B cell (primary cell): ENCODE measurements around the gene RNF166. TPM values are rescaled to one million over a fixed set of nuclear protein-coding genes. Genes with fewer than 3 reads are reported as not detected.
A peak's percentile ranks its signal among the peaks of the same experiment; 100 is the strongest.

Experiments
- ATAC-seq: fragments of 200-7000 bp; cut with Tn5 transposase; one replicate; pipeline ENCODE4 v1.10.0; 2021; ENCODE audit warnings: low read depth, mild to moderate bottlenecking, moderate number of reproducible peaks, moderate library complexity
- CTCF ChIA-PET: fragments of 350-600 bp; sonication (Branson Sonifier 250); formaldehyde crosslinking; loops from one replicate; lab custom pipeline; 2021; ENCODE audit warnings: antibody characterized with exemption, inconsistent platforms; lab: Charles Lee
- POLR2A ChIA-PET: fragments of 350-600 bp; sonication (Branson Sonifier 250); formaldehyde crosslinking; loops from one replicate; lab custom pipeline; 2021; ENCODE audit warnings: antibody characterized with exemption; lab: Charles Lee
- DNase-seq: peaks from one replicate; pipeline ENCODE4 v3.0.0; 2013
- H2AFZ ChIP-seq: 2 replicates; pipeline ENCODE4 v1.6.1; 2012; ENCODE audit warnings: mild to moderate bottlenecking, low read depth, low read length; ENCODE audit not compliant: insufficient read depth, poor library complexity, severe bottlenecking
- H3K27ac ChIP-seq, 2 donors: 1 replicate in 1 of 2; 2 replicates in 1 of 2; pipeline ENCODE4 v1.5.1; 2012 to 2013; ENCODE audit warnings: low read length in 2 of 2, mild to moderate bottlenecking in 2 of 2, moderate library complexity in 1 of 2
- H3K27me3 ChIP-seq, 4 experiments: fragments of 200-600 bp in 1 of 4; sonication (generic) in 1 of 4; replicated peaks in 1 of 4; 1 replicate in 2 of 4; 2 replicates in 2 of 4; pipeline versions ENCODE4 v1.6.1 to v1.7.0; 2013 to 2016; ENCODE audit warnings: low read length in 3 of 4, mild to moderate bottlenecking in 2 of 4, mixed read lengths in 1 of 4, moderate library complexity in 1 of 4; ENCODE audit not compliant: insufficient read depth in 4 of 4, control insufficient read depth in 3 of 4; ENCODE audit errors: control extremely low read depth in 1 of 4
- H3K36me3 ChIP-seq, 2 experiments: replicated peaks in 1 of 2; 1 replicate in 1 of 2; 2 replicates in 1 of 2; pipeline versions ENCODE4 v1.6.1 to v1.7.1; 2013; ENCODE audit warnings: low read length in 1 of 2; ENCODE audit not compliant: insufficient read depth in 2 of 2, control insufficient read depth in 1 of 2; ENCODE audit errors: control extremely low read depth in 1 of 2, extremely low read depth in 1 of 2
- H3K4me1 ChIP-seq, 2 donors: fragments of 200-600 bp in 1 of 2; sonication (generic) in 1 of 2; 1 replicate in 1 of 2; 2 replicates in 1 of 2; pipeline versions ENCODE4 v1.5.1 to v1.6.1; 2013 to 2017; ENCODE audit warnings: low read length in 2 of 2; ENCODE audit not compliant: control insufficient read depth in 2 of 2, insufficient read depth in 2 of 2
- H3K4me2 ChIP-seq: replicated peaks from 2 replicates; pipeline ENCODE3; 2012; ENCODE audit warnings: mild to moderate bottlenecking, low read depth, low read length; ENCODE audit not compliant: poor library complexity, severe bottlenecking
- H3K4me3 ChIP-seq, 5 experiments: fragments of 200-600 bp in 1 of 5; sonication (generic) in 1 of 5; 1 replicate in 3 of 5; 2 replicates in 2 of 5; pipeline versions ENCODE4 v1.5.1 to v1.7.0; 2011 to 2016; ENCODE audit warnings: low read length in 4 of 5, mild to moderate bottlenecking in 4 of 5, low read depth in 2 of 5, control low read depth in 1 of 5, moderate library complexity in 1 of 5; ENCODE audit not compliant: insufficient read depth in 1 of 5; ENCODE audit errors: control extremely low read depth in 1 of 5, extremely low read depth in 1 of 5
- H3K79me2 ChIP-seq: fragments of 200-600 bp; sonication (generic); one replicate; pipeline ENCODE4 v1.6.0; 2016; ENCODE audit warnings: low read length; ENCODE audit not compliant: control insufficient read depth, insufficient read depth
- H3K9ac ChIP-seq: fragments of 200-600 bp; sonication (generic); 2 replicates; pipeline ENCODE4 v1.6.1; 2017; ENCODE audit warnings: mild to moderate bottlenecking, low read length, moderate library complexity
- H3K9me3 ChIP-seq, 3 donors: one replicate each; pipeline versions ENCODE4 v1.6.1 to v1.7.1; 2013; ENCODE audit warnings: low read length in 2 of 3; ENCODE audit not compliant: control insufficient read depth in 2 of 3, insufficient read depth in 1 of 3; ENCODE audit errors: control extremely low read depth in 1 of 3
- H4K20me1 ChIP-seq: 2 replicates; pipeline ENCODE4 v1.6.0; 2012; ENCODE audit warnings: mild to moderate bottlenecking, low read length; ENCODE audit not compliant: insufficient read depth, control insufficient read depth, poor library complexity, severe bottlenecking
- H3K27ac Mint-ChIP-seq: one replicate; pipeline ENCODE4 v1.8.0; 2021; ENCODE audit warnings: mixed read lengths
- H3K27me3 Mint-ChIP-seq: one replicate; pipeline ENCODE4 v1.8.0; 2021; ENCODE audit warnings: mixed read lengths
- H3K4me1 Mint-ChIP-seq: one replicate; pipeline ENCODE4 v1.8.0; 2021; ENCODE audit warnings: mixed read lengths
- H3K4me3 Mint-ChIP-seq: one replicate; pipeline ENCODE4 v1.8.0; 2021; ENCODE audit warnings: mixed read lengths
- H3K9me3 Mint-ChIP-seq: one replicate; pipeline ENCODE4 v1.8.0; 2022; ENCODE audit warnings: mixed read lengths; ENCODE audit not compliant: insufficient read depth
- EZH2 ChIP-seq: IDR thresholded peaks from 2 replicates; pipeline ENCODE4 v1.6.1; 2012; ENCODE audit warnings: borderline replicate concordance, low read depth, mild to moderate bottlenecking, moderate library complexity, low read length; ENCODE audit not compliant: insufficient read depth, poor library complexity, severe bottlenecking
- WGBS: methylation state at CpG from one replicate; pipeline ENCODE4 v1.1.5; 2013; ENCODE audit warnings: missing lambda C conversion rate; ENCODE audit not compliant: insufficient coverage; 5-methylcytosine and 5-hydroxymethylcytosine counted together
- intact Hi-C: fragments of 100-400 bp; cut with micrococcal nuclease; formaldehyde crosslinking; loops from one replicate; pipeline ENCODE4 v1.10.0; 2022
- polyA plus RNA-seq: library from polyadenylated mRNA; depleted of rRNA; stranded (reverse); fragments of >200 nt; gene quantifications from 2 replicates; pipeline ENCODE4 v1.2.3, GENCODE V29; 2012
- total RNA-seq, 2 donors: library from RNA; stranded (reverse); fragments of 120-200 nt in 1 of 2; gene quantifications; 1 replicate in 1 of 2; 2 replicates in 1 of 2; pipeline versions ENCODE4 v1.2.3 to v1.2.4, GENCODE V29; 2013 to 2022
- TF ChIP-seq, protein P1 (sequence below): fragments of 200-600 bp; IDR thresholded peaks from one replicate; pipeline ENCODE4 v1.8.0; 2022; ENCODE audit warnings: antibody characterized with exemption, mild to moderate bottlenecking

Gene RNF166
- total and polyA plus RNA-seq, 2 donors (not counting 1 experiment from before 2014, with no cell fraction given), result 64.1 to 65.0 TPM

DNA sequence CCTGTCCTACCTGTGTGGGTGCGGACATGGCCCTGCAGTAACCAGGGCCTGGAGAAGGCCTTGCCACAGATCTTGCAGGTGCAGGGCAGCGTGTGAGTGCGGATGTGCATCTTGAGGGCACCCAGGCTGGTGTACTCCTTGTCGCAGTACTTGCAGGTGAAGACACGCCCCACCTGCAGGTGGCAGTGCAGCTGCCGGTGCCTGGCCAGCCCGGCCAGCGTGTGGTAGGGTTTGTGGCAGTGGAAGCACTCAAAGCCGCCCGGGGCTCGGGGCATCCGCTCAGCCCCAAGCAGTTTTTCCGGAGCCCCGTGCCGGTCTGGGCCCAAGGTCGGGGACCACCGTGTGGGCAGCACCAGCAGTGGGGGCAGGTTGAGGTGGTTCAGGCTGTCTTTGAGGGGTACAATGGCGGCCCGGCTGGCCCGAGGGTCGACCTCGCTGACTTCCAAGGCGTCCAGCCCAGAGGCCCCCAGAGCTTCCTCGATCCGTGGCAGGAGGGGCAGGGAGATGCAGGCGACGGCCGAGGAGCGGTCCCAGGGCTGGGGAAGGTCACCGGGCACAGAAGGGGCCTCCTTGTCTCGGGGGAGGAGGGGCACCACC lies 25.0 kb downstream of the RNF166 start:
- TF ChIP-seq, protein P1, sequence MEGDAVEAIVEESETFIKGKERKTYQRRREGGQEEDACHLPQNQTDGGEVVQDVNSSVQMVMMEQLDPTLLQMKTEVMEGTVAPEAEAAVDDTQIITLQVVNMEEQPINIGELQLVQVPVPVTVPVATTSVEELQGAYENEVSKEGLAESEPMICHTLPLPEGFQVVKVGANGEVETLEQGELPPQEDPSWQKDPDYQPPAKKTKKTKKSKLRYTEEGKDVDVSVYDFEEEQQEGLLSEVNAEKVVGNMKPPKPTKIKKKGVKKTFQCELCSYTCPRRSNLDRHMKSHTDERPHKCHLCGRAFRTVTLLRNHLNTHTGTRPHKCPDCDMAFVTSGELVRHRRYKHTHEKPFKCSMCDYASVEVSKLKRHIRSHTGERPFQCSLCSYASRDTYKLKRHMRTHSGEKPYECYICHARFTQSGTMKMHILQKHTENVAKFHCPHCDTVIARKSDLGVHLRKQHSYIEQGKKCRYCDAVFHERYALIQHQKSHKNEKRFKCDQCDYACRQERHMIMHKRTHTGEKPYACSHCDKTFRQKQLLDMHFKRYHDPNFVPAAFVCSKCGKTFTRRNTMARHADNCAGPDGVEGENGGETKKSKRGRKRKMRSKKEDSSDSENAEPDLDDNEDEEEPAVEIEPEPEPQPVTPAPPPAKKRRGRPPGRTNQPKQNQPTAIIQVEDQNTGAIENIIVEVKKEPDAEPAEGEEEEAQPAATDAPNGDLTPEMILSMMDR, result peak; percentile 62
- no peak for TF ChIP-seq EZH2
- Mint-ChIP-seq H3K27ac (peak overlapping the region; percentile 97), H3K27me3 (no peaks in the 10 kb centered on the region), H3K4me1 (peaks cover 43% of the 10 kb centered on the region), H3K9me3 (no peaks in the 10 kb centered on the region), H3K4me3 (peak overlapping the region; percentile 87)
- POLR2A ChIA-PET, result interaction anchor here (0.6 to 2.2 kb wide), 10 partner anchors 11 to 804 kb away, joined by 3 to 14 read pairs (median 4); partner anchors contain the start of genes CYBA and MVD
- peaks cover 0 to 34% of the 10 kb centered on the region in 2 experiments for H3K36me3 ChIP-seq
- H3K27ac ChIP-seq, result peak overlapping the region; percentile 27 to 91
- DNase-seq, result peak; percentile 74
- WGBS, result 49% methylated on average over 31 of the region's 31 CpGs
- no peaks in the 10 kb centered on the region for H3K9me3 ChIP-seq
- peaks cover 58% of the 10 kb centered on the region for H4K20me1 ChIP-seq
- peak; percentile 24 for ATAC-seq
- peak overlapping the region in 4 of 5 experiments; percentile 9 to 46 (median 38) for H3K4me3 ChIP-seq
- H3K79me2 ChIP-seq, result peaks cover 44% of the 10 kb centered on the region
- H2AFZ ChIP-seq, result no peak overlapping the region
- peaks cover 34 to 52% of the 10 kb centered on the region in 2 donors for H3K4me1 ChIP-seq
- no peaks in the 10 kb centered on the region for H3K27me3 ChIP-seq
- H3K4me2 ChIP-seq, result peak overlapping the region; percentile 91
- peak overlapping the region; percentile 53 for H3K9ac ChIP-seq
- intact Hi-C loops, result loop anchor here (1.0 to 10.0 kb wide), 3 partner anchors 25 to 884 kb away; partner anchors contain the start of genes CTU2, CYBA, RNF166 and RPL13
- CTCF ChIA-PET, result interaction anchor here (0.7 to 3.4 kb wide), 13 partner anchors 10 to 434 kb away, joined by 3 to 14 read pairs (median 4); no protein-coding TSS in a partner anchor
